Right lobe of liver (tissue), 4 donors: ENCODE measurements around the gene LUC7L2.

Source experiments
- CTCF ChIP-seq, 4 donors: fragments of 200-600 bp in 3 of 4; fragments of 450-650 bp in 1 of 4; IDR thresholded peaks; one replicate each; pipeline versions ENCODE4 v1.5.1 to v1.8.0; 2016 to 2022; ENCODE audit warnings: antibody characterized with exemption in 4 of 4, mild to moderate bottlenecking in 2 of 4
- POLR2A ChIP-seq: fragments of 450-650 bp; IDR thresholded peaks from one replicate; pipeline ENCODE4 v1.6.1; 2017; ENCODE audit warnings: antibody characterized with exemption, mild to moderate bottlenecking
- donor health status: DM: no; HTN: no; CAD: no.
- donor health status: DM: no; HTN: no; CAD: no.
- donor health status: DM: no; HTN: yes; CAD: no.

GRCh38 chr7:139430443-139430842 is 70.7 kb downstream of the LUC7L2 start:
- TF ChIP-seq CTCF (IDR thresholded peaks at IDR 0.05) (no peak), POLR2A (no peak)
